Neural cell (in vitro differentiated cells): ENCODE results near the gene VAPA.

Source experiments
- CTCF ChIP-seq: fragments of 450-650 bp; IDR thresholded peaks from 2 replicates; pipeline ENCODE4 v1.5.1; 2014; ENCODE audit warnings: antibody characterized with exemption, mild to moderate bottlenecking, moderate library complexity; ENCODE audit not compliant: poor library complexity, severe bottlenecking
- EP300 ChIP-seq: fragments of 450-650 bp; conservative IDR thresholded peaks from 2 replicates; pipeline ENCODE4 v1.6.1; 2014; ENCODE audit warnings: antibody characterized with exemption, mild to moderate bottlenecking, moderate library complexity; ENCODE audit not compliant: poor library complexity, severe bottlenecking
- EZH2 ChIP-seq: fragments of 200-600, 300-800 bp; shearing (Covaris generic), sonication (generic); IDR thresholded peaks from 2 replicates; pipeline ENCODE4 v1.6.1; 2014; ENCODE audit warnings: antibody characterized with exemption, low read length, borderline replicate concordance, mild to moderate bottlenecking; ENCODE audit not compliant: insufficient read depth, poor library complexity, severe bottlenecking
- MXI1 ChIP-seq: fragments of 450-650 bp; conservative IDR thresholded peaks from 2 replicates; pipeline ENCODE4 v1.6.1; 2014; ENCODE audit warnings: antibody characterized with exemption, mild to moderate bottlenecking; ENCODE audit not compliant: poor library complexity, severe bottlenecking
- POLR2AphosphoS5 ChIP-seq: IDR thresholded peaks from 2 replicates; pipeline ENCODE4 v1.6.1; 2012
- RAD21 ChIP-seq: fragments of 450-650 bp; conservative IDR thresholded peaks from 2 replicates; pipeline ENCODE4 v1.6.1; 2014; ENCODE audit warnings: antibody characterized with exemption, mild to moderate bottlenecking, moderate library complexity
- REST ChIP-seq: IDR thresholded peaks from 2 replicates; pipeline ENCODE4 v1.6.1; 2012; ENCODE audit warnings: borderline replicate concordance
- SMC3 ChIP-seq: fragments of 450-650 bp; conservative IDR thresholded peaks from 2 replicates; pipeline ENCODE4 v1.6.1; 2014; ENCODE audit warnings: antibody characterized with exemption, mild to moderate bottlenecking, moderate library complexity; ENCODE audit not compliant: poor library complexity

GRCh38 chr18:9958861-9959399 lies 45.1 kb downstream of the VAPA start:
- no peak for TF ChIP-seq CTCF
- no peak for TF ChIP-seq EP300
- TF ChIP-seq POLR2AphosphoS5 = no peak
- TF ChIP-seq REST = no peak
- TF ChIP-seq RAD21 = no peak
- no peak for TF ChIP-seq EZH2
- TF ChIP-seq SMC3 = no peak
- no peak for TF ChIP-seq MXI1
